Measurements from ENCODE around the gene ZDHHC13. TPM values are rescaled to one million over a fixed set of nuclear protein-coding genes. Genes with fewer than 3 reads are reported as not detected.

Gene ZDHHC13
- total and polyA plus RNA-seq, 10 of the 15 experiments (the other 5 are each of a cell fraction or from before 2014, with no cell fraction given), result 8.5 to 34.2 (median 20.4) TPM

GRCh38 chr11:19225581-19225980, 108.6 kb downstream of the ZDHHC13 start (continued):
- no peak for TF ChIP-seq IRF3 (IDR thresholded peaks at IDR 0.05)
- TF ChIP-seq SUZ12 (IDR thresholded peaks at IDR 0.05; ENCODE audit: unreplicated experiment), result no peak
- no peak for TF ChIP-seq FOXM1 (IDR thresholded peaks at IDR 0.05; ENCODE audit: low read depth, low read length)
- TF ChIP-seq ZNF687 (IDR thresholded peaks at IDR 0.05), result no peak
- no peak for TF ChIP-seq SMAD5 (IDR thresholded peaks at IDR 0.05; ENCODE audit: low read depth)
- TF ChIP-seq TCF3 (IDR thresholded peaks at IDR 0.05; ENCODE audit: borderline replicate concordance, insufficient read depth, low read depth, low read length), result no peak
- no peak for TF ChIP-seq E2F4 (IDR thresholded peaks at IDR 0.05; ENCODE audit: low read depth, low read length)
- no peak for TF ChIP-seq ZNF217 (IDR thresholded peaks at IDR 0.05)

Other genes with a start within 250 kb of the ZDHHC13 start
- not detected in 2 replicates for gene MRGPRX1, start 177.8 kb upstream of the ZDHHC13 start, total RNA-seq (2014; rRNA removed)
- gene MRGPRX1, start 177.8 kb upstream of the ZDHHC13 start, total RNA-seq (2014; rRNA removed; fragmentation: Illumina TruSeq; extraction: Trizol), result not detected in 2 replicates
- not detected in 2 replicates for gene MRGPRX1, start 177.8 kb upstream of the ZDHHC13 start, total RNA-seq (2021)
- not detected in 2 replicates for gene MRGPRX1, start 177.8 kb upstream of the ZDHHC13 start, polyA plus RNA-seq (2011; rRNA removed)
- gene MRGPRX1, start 177.8 kb upstream of the ZDHHC13 start, polyA plus RNA-seq (2014; fragmentation: Illumina TruSeq; extraction: Trizol), result not detected in 2 replicates
- gene MRGPRX1, start 177.8 kb upstream of the ZDHHC13 start, polyA plus RNA-seq (2014; fragmentation: Nextera tagmentation; extraction: Ambion mirVana), result not detected
- not detected in 2 replicates for gene MRGPRX1, start 177.8 kb upstream of the ZDHHC13 start, polyA plus RNA-seq (2014; rRNA removed)
- not detected for gene MRGPRX1, start 177.8 kb upstream of the ZDHHC13 start, polyA plus RNA-seq (2016; fragmentation: Nextera tagmentation; extraction: Ambion mirVana)
- 0.11 TPM in 1 of 2 replicates, not detected in the other for gene MRGPRX2, start 56.5 kb upstream of the ZDHHC13 start, total RNA-seq (2014; rRNA removed)
- gene MRGPRX2, start 56.5 kb upstream of the ZDHHC13 start, total RNA-seq (2014; rRNA removed; fragmentation: Illumina TruSeq; extraction: Trizol), result not detected in 2 replicates
- gene MRGPRX2, start 56.5 kb upstream of the ZDHHC13 start, total RNA-seq (2021), result not detected in 2 replicates
- 0.03 TPM in 1 of 2 replicates, not detected in the other for gene MRGPRX2, start 56.5 kb upstream of the ZDHHC13 start, polyA plus RNA-seq (2011; rRNA removed)
- gene MRGPRX2, start 56.5 kb upstream of the ZDHHC13 start, polyA plus RNA-seq (2014; fragmentation: Illumina TruSeq; extraction: Trizol), result not detected in 2 replicates
- gene MRGPRX2, start 56.5 kb upstream of the ZDHHC13 start, polyA plus RNA-seq (2014; fragmentation: Nextera tagmentation; extraction: Ambion mirVana), result not detected
- not detected in 2 replicates for gene MRGPRX2, start 56.5 kb upstream of the ZDHHC13 start, polyA plus RNA-seq (2014; rRNA removed)
- not detected for gene MRGPRX2, start 56.5 kb upstream of the ZDHHC13 start, polyA plus RNA-seq (2016; fragmentation: Nextera tagmentation; extraction: Ambion mirVana)
- gene CSRP3, start 84.8 kb downstream of the ZDHHC13 start, total RNA-seq (2014; rRNA removed), result not detected in 2 replicates
- gene CSRP3, start 84.8 kb downstream of the ZDHHC13 start, total RNA-seq (2014; rRNA removed; fragmentation: Illumina TruSeq; extraction: Trizol), result not detected in 2 replicates
- not detected in 2 replicates for gene CSRP3, start 84.8 kb downstream of the ZDHHC13 start, total RNA-seq (2021)
- gene CSRP3, start 84.8 kb downstream of the ZDHHC13 start, polyA plus RNA-seq (2011; rRNA removed), result not detected in 2 replicates
- gene CSRP3, start 84.8 kb downstream of the ZDHHC13 start, polyA plus RNA-seq (2014; fragmentation: Illumina TruSeq; extraction: Trizol), result not detected in 2 replicates
- not detected for gene CSRP3, start 84.8 kb downstream of the ZDHHC13 start, polyA plus RNA-seq (2014; fragmentation: Nextera tagmentation; extraction: Ambion mirVana)
- not detected in 2 replicates for gene CSRP3, start 84.8 kb downstream of the ZDHHC13 start, polyA plus RNA-seq (2014; rRNA removed)
- not detected for gene CSRP3, start 84.8 kb downstream of the ZDHHC13 start, polyA plus RNA-seq (2016; fragmentation: Nextera tagmentation; extraction: Ambion mirVana)
- gene E2F8, start 123.8 kb downstream of the ZDHHC13 start, total RNA-seq (2014; rRNA removed), result 12.7 and 13.9 TPM in 2 replicates
- gene E2F8, start 123.8 kb downstream of the ZDHHC13 start, total RNA-seq (2014; rRNA removed; fragmentation: Illumina TruSeq; extraction: Trizol), result 16.8 TPM in 2 replicates
- gene E2F8, start 123.8 kb downstream of the ZDHHC13 start, total RNA-seq (2021), result 15.6 and 20.3 TPM in 2 replicates
- gene E2F8, start 123.8 kb downstream of the ZDHHC13 start, polyA plus RNA-seq (2011; rRNA removed), result 22.3 and 27.2 TPM in 2 replicates
- 28.1 and 29.2 TPM in 2 replicates for gene E2F8, start 123.8 kb downstream of the ZDHHC13 start, polyA plus RNA-seq (2014; fragmentation: Illumina TruSeq; extraction: Trizol)
- 1 to 10 TPM; 8.8 to 9.2 TPM for gene E2F8, start 123.8 kb downstream of the ZDHHC13 start, polyA plus RNA-seq (2014; fragmentation: Nextera tagmentation; extraction: Ambion mirVana)
- gene E2F8, start 123.8 kb downstream of the ZDHHC13 start, polyA plus RNA-seq (2014; rRNA removed), result 14.8 and 15.0 TPM in 2 replicates
- gene E2F8, start 123.8 kb downstream of the ZDHHC13 start, polyA plus RNA-seq (2016; fragmentation: Nextera tagmentation; extraction: Ambion mirVana), result 10 to 100 TPM; 20.3 to 22.5 TPM